D721Med (cell line): ENCODE results near the gene HDGFL1.

Source experiments
- DNase-seq: peaks from one replicate; pipeline ENCODE4 v3.0.0; 2011; ENCODE audit warnings: low spot score; ENCODE audit not compliant: insufficient read length
- FAIRE-seq: peaks from 2 replicates; lab custom pipeline; 2011; peaks lifted over from hg19 to GRCh38; lab: Jason Lieb, UNC
- TF ChIP-seq, protein P1 (sequence below): IDR thresholded peaks from 2 replicates; pipeline ENCODE4 v1.5.1; 2012; ENCODE audit warnings: mild to moderate bottlenecking, control low read depth; ENCODE audit not compliant: insufficient read depth; ENCODE audit errors: missing control alignments

The HDGFL1 gene

DNA sequence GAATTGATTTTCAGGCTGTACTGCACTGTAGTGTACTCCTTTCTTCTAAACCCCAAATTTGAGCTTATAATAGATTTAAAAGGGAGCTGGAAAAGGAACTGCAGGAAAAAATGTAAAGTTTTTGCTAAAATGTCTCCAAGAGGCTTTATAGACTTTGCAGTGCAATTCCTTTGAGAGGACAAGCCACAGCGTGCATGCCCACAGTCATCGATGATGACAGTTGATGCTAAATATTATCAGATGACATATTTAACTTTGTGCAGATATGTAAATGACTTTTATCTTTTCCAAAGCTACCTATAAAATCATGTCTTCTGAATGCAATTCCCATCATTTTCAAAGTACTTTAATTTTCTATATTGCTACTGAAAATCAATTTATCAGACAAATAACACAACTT, 24.3 kb upstream of the HDGFL1 start:
- TF ChIP-seq, protein P1, sequence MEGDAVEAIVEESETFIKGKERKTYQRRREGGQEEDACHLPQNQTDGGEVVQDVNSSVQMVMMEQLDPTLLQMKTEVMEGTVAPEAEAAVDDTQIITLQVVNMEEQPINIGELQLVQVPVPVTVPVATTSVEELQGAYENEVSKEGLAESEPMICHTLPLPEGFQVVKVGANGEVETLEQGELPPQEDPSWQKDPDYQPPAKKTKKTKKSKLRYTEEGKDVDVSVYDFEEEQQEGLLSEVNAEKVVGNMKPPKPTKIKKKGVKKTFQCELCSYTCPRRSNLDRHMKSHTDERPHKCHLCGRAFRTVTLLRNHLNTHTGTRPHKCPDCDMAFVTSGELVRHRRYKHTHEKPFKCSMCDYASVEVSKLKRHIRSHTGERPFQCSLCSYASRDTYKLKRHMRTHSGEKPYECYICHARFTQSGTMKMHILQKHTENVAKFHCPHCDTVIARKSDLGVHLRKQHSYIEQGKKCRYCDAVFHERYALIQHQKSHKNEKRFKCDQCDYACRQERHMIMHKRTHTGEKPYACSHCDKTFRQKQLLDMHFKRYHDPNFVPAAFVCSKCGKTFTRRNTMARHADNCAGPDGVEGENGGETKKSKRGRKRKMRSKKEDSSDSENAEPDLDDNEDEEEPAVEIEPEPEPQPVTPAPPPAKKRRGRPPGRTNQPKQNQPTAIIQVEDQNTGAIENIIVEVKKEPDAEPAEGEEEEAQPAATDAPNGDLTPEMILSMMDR: no peak
- FAIRE-seq (no peak), DNase-seq (no peak)

DNA sequence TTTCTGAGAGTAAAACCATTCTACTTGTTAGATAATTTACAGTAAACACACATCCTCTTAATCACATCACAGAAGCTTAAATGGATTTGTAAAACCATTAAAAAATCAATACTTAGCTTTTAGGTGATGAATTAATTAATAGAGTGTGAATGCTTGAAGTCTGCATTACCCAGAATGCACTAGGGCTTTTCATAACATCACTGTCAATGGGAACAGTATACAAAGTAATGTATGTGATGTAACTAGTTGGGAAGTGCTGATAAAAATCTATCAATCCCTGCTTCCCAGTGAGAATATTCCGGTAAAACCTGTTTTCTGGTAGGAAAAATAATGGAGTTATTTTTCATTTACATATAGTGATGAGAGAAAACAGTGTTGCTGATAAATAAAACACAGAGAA, 23.1 kb upstream of the HDGFL1 start:
- TF ChIP-seq, protein P1: no peak
- no peak for DNase-seq
- peak; percentile 94 for FAIRE-seq

DNA sequence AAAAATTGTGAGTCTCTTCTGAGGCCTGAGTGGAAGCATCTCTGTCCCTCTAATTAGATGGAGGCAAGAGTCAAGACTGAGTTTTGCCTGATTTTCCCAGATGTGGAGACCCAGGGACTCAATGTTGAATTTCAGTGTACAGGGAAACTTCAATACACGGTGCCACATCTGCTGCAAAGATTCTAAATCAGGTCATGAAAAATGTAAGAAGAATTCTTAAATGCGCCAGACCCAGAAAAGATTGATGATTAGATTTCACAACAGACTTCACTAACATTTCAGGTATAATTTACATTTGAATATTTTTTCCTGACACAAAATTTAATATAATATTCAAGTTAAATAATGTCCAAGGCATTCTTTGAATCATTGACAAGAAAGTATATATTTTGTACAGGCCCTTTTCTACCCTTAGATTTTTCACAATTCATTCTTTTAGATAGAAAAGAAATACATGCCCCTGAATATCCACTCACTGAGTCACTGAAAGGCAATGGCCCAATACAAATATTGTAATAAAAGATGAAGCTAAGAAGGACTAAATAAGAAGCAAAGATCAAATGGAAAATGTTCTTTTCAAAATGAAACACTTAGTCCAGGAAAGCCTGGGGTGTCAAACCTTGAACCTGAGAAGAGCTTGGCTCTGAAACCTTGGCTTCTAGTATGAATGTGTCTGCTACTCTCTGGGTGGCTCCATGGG, 18.2 kb upstream of the HDGFL1 start:
- TF ChIP-seq, protein P1: no peak
- FAIRE-seq (no peak), DNase-seq (no peak)

DNA sequence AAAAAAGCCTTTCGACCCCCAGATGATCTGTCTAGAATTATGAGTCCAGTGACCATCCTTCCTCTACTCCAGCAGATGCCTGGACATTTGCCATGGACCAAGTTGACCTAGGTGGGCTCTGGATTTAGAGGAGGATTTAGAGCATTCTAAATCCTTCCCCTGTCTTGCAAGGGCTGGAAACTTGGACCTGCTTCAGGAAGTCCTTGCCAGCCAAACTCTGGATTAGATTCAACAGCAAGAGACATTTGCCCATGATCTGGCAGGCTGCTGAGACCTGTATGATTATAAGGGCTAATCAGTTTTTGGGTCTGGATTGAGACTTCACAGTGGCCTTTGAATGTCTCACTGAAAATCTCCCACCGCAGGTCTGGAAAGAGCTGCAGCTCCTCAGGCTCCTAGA, 13.1 kb upstream of the HDGFL1 start:
- FAIRE-seq (no peak), DNase-seq (no peak)
- TF ChIP-seq, protein P1: no peak

DNA sequence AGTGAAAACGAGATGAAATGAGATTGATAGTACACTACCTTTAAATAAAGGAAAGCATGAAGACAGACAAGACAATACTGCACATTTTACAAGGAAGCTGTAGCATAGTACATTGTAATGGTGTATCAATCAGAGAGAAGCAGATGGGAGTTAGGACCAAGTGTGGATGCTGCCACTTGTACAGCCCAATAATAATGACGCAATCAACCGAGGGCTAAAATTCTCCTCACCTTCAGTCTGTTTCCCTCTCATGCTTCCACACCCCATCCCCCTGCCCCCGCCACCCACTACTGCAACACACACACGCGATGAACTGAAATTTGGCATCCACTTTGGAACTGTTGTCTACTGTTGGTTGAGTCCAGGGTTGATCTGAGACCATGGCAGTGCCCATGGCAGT, 12.4 kb upstream of the HDGFL1 start:
- TF ChIP-seq, protein P1: no peak
- no peak for FAIRE-seq
- no peak for DNase-seq

DNA sequence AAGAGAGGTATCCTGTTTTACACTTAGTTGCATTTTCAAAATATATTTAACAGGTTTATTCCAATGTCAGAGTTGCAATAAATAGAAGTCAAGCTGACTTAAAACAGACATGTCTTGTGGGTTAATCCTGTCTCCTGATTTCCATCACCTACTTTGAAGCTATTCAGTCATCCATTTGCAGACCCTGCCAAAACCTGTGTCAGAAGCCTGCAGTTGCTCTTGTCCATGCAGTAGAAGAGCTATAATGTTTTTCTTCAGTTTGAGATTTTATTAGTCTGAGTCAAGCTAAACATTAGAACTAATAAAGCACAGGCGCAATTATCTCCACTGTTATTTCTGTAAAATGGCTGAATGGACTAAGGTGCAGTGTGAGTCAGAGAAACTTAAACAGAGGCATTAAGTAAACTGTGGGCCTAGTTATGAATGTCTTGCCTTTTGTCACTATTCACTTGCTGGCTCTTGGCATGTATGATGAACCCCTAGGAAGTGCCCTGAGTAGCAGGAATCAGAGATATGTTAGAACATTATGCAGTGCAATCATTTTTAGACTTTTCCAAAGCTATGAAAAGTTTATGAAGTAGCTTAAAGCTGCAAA, 11.0 kb upstream of the HDGFL1 start:
- TF ChIP-seq, protein P1: no peak
- FAIRE-seq (no peak), DNase-seq (no peak)

DNA sequence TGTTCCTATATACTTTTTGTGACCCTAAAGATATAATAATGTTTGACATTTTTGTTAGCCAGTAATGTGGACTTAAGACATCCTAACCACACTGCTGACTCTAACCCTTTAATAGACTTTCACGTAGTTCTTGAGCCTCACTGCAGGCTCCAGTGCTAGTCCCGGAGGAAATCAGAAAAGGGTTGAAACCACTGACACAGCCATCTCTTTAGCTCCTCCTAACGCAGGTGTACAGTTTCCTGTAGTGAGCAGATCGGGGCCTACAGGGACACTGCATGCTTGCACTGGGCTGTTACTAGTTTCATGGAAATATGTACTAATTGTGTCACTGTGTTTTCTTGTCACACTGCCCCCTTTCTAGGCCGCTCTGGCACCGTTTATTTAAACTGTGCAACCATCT, 512 bp upstream of the HDGFL1 start:
- DNase-seq (no peak), FAIRE-seq (no peak)
- TF ChIP-seq, protein P1: no peak
